Activated T-cell treated with anti-CD3 and anti-CD28 coated beads, Interleukin-2, amount 50 U/mL, for 48 hours (primary cell): ENCODE measurements around the gene GFOD2.
"Not testable (repeated sequence)": the region's sequence is repeated elsewhere in the genome, so short reads cannot be mapped to it uniquely, and the experiment has no call there.

Source experiments
- DNase-seq, 2 experiments: peaks; one replicate each; pipeline ENCODE4 v3.0.0-alpha.2; 2020

The GFOD2 gene

DNA sequence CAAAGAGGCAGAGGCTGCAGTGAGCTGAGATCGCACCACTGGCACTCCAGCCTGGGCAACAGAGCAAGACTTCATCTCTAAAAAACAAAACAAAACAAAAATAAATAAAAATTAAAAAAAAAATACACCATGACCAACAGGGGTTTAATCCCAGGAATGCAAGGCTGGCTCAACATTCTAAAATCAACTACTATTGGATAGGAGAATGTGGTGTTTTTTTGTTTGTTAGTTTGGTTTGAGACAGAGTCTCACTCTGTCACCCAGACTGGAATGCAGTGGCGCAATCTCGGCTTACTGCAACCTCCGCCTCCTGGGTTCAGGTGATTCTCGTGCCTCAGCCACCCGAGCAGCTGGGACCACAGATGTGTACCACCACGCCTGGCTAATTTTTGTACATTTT lies 19.9 kb downstream of the GFOD2 start:
- no peak for DNase-seq

DNA sequence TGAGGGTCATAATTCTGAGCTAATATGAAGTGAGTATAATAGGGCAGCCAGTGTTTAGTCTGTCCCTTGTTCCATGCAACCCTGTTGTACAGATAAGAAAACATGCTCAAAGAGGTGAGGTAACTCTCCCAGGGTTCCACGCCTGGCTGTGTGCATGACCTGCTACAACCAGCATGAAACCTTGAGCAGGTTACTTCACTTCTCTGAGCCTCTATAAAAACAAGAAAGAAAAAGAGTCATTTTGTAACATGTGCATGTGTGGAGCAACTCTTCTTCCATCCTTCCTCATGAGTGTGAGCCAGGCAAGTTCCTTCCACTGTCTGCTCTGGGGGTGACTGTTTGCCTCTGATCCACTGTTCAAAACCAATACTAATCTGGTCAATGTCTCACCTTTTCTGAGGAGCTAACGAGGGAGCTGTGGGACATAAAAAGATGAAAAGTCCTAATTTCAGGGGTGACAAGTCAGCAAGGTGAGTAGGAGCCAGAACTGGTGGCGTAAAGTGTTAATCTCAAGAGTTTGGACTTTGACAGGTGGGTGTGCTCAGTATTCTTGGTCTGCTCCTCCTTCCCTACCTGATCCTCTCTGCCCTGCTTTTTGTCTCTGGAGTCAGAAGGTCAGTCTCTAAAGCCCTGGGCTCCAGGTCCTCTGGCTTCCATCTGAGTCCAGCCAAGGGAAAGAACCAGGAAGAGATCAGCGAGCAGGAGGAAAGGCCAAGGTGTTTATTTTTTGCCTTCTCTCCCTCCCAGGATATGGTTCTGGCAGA lies 21.5 kb downstream of the GFOD2 start:
- DNase-seq: no peak

DNA sequence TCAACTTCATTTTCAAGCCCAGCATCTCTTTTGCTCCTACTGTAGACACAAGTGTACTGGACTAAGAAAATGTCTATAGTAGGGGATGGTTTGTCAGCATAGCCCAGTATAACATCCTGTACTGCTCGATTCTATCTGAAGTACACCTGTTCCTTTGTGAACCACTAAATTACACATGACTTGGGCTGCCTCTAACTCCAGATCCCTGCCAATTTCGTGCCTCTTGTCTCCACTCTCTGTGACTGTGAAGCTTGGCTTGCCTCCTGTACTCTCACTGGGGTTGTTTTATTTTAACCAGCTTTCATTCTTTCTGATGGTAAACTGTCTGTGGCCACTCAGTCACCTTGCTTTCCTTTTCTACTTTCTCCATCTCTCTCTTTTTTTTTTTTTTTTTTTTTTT lies 24.5 kb downstream of the GFOD2 start:
- no peak for DNase-seq

DNA sequence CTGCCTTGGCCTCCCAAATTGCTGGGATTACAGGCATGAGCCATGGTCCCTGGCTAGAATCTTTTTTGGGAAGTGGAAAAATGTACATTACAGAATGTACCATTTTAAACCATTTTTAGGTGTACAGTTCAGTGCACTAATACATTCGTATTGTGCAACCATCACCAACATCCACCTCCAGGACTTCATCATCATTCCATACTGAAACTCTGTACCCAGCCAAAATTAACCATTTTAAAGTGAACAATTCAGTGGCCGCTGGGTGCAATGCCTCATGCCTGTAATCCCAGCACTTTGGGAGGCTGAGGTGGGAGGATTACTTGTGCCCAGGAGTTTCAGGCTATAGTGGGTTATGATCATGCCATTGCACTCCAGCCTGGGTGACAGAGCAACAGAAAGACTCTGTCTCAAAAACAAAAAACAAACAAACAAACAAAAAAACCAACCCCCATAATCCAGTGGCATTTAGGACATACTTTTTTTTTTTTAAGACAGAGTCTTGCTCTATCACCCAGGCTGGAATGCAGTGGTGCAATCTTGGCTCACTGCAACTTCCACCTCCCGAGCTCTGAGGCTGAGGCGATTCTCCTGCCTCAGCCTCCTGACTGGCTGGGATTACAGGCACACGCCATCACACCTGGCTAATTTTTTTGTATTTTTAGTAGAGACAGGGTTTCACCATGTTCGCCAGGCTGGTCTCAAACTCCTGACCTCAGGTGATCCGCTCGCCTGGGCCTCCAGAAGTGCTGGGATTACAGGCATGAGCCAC lies 25.4 kb downstream of the GFOD2 start:
- DNase-seq: not testable (repeated sequence)

DNA sequence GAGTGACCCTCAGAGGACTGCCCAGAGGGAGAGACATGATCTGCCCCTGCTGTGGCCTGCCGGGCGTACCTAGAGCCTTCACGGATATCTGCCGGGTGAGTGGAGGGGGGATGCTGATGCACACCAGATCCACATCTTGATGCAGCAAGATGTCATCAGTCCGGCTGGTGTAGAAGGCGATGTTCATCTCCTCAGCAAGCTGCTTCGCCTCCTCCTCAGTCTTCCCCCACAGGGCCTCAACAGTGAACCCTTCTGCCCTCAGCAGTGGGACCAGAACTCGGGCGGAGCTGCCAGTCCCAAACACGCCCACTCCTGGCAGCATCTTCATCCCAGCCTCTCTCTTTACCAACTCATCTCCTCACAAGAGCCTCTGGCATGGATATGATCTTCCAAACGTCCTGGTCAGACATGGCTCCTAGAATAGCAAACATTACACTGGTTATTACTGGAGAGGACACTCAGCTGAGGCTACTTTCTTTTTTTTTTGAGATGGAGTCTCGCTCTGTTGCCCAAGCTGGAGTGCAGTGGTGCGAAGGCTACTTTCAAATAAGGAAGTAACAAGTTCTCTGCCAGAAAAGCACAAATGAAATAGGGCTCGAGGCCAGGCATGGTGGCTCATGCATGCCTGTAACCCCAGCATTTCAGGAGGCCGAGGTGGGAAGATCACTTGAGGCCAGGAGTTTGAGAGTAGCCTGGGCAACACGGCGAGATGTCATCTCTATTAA lies 33.6 kb downstream of the GFOD2 start:
- DNase-seq: no peak

DNA sequence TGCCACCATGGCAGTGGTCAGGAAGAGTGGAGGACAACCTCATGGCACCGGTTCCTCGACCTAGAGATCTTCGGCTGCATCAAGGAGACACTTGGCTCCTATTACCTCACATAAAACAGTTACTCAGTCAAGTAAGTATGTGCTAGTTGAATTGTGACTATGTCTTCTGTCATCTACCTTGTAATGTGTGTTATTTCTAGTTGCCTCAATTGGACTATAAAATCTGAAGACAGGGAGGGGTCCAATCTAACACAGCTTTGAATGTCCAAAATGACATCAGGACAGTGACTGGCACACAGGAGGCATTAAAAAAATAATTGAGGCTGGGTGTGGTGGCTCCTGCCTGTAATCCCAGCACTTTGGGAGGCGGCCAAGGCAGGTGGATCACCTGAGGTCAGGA lies 35.3 kb downstream of the GFOD2 start:
- no peak for DNase-seq

DNA sequence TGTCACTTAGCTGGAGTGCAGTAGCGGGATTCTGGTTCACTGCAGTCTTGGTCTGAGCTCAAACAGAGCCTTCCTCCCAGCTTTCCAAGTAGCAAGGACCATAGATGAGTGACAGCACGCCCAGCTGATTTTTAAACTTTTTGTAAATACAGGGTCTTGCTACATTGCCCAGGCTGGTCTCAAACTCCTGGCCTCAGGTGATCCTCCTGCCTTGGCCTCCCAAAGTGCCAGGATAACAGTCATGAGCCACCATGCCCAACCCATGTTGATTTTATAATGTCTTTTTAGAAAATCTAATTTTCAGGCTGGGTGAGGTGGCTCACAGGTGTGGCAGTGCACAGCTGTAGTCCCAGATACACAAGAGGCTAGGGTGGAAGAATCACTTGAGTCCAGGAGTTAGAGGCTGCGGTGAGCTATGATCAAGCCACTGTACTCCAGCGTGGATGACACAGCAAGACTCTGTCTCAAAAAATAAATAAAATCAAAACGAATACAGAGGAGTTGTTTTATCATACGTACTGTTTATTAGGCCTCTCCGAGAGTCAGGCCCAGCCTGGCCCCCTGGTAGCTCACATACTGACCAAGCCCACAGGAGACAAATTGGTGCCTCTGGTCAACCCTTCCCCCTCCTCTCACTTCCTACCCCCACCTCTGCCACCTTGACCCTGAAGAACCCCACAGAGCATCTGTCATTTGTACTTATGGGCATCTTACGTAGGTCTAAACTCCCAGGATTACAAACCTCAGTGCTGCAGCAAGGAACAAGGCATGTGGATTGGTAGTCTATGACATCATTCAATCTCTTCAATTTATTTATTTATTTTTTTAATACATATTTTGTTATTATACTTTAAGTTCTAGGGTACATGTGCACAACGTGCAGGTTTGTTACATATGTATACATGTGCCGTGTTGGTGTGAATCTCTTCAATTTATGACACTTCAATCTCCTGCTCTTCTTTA lies 38.9 kb downstream of the GFOD2 start:
- DNase-seq: no peak

DNA sequence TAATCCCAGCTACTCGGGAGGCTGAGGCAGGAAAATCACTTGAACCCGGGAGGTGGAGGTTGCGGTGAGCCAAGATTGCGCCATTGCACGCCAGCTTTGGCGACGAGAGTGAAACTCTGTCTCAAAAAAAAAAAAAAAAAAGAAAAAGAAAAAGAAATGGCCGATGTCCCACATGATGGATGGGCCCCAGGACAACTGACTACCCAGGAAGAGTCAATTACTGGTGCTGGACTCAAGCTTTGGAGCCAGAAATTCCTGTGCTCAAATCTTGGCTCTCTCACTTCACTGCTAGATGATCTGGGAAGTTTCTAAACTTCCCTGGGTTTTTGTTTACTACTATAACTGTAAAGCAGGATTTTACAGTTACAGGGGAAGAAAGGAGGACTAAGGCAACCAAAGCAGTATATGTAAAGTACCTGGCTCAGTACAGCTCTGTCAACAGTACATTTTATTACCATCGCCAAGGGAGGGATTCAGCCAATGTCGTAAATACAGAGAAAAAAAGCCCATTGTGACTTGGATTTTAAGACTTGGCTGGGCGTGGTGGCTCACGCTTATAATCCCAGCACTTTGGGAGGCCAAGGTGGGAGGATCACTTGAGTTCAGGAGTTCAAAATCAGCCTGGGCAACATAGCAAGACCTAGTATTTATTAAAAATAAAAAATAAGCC lies 40.6 kb downstream of the GFOD2 start:
- no peak for DNase-seq

DNA sequence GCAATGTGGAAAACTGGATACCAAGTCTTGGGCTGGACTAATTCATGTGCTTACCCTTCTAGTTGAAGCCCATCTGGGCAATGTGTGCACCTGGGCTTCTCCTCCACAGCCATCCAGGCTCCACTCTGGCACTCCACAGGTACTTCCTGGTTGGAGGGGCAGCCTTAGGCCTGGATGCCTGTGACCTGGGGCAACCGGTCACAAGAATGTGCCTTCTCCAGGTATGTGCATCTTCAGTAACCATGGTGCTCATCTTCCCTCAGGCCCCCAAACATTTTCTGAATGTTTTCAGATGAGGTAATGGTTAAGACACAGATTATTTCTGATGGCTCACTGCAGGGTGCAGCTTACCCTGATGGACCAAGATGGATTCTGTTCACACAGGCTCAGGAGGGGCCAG lies 41.4 kb downstream of the GFOD2 start:
- no peak for DNase-seq

DNA sequence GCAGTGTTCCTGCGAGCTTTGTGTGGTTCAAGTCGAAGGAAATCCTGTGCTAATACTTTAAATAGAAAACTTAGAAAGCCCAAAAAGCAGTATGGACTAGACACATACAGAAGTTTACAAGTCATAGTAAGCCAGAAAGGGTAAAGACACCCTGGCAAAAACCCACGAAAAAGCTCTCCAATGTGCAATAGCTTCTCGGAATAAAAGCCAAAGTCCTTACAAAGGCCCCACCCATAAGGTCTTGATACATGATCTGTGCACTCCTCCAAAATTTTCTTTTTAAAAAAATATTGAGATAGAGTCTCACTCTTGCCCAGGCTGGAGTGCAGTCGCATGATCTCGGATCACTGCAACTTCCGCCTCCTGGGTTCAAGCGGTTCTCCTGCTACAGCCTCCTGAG lies 42.2 kb downstream of the GFOD2 start:
- no peak for DNase-seq

DNA sequence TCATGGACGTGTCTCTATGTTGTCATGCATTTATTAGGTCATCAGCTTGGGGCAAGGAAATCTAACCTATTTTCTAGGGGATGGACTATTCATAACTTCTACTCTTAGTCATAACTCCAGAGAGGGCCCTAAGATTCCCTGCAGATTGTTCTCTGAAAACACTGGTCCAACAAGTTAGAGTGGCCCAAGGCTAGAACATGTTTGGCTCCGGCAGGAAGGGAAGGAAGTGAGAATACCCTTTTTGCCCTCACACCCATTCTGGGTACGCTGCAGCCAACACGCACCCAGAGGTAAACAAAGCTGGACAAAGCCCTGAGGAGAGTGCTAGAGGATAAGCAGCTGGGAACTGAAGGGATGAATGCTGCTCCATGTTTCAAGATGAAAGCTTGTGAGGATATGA lies 42.6 kb downstream of the GFOD2 start:
- DNase-seq: no peak

DNA sequence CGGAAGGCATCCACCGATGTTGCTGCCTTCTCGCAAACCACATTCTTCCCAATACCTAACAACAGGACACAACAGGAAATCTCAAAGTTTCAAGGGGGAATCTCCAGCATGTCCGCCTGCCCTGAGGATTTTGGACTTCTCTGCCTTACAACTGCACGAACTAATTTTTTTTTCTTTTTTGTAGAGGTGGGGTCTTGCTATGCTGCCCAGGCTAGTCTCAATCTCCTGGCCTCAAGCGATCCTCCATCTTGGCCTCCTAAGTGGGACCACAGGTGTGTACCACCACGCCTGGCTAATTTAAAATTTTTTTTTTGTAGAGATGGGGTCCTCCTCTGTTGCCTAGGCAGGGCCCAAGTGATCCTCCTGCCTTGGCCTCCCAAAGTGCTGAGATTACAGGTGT lies 43.1 kb downstream of the GFOD2 start:
- no peak for DNase-seq

DNA sequence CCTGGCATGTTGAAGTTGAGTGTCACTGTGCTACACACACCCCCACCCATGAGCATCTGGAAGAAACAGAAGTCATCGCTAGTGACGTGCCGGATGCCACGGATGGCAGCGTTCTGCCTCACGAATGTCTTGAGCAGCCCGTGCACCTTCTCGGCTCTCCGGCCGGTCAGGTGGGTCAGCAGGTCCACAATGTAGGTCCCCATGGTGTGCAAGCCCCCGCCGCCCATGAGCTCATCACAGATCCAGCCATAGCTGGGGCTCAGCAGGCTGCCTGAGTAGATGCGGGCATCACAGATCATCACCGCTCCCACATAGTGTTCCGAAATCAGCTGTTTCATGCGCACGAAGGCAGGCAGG lies 43.6 kb downstream of the GFOD2 start:
- DNase-seq: no peak

DNA sequence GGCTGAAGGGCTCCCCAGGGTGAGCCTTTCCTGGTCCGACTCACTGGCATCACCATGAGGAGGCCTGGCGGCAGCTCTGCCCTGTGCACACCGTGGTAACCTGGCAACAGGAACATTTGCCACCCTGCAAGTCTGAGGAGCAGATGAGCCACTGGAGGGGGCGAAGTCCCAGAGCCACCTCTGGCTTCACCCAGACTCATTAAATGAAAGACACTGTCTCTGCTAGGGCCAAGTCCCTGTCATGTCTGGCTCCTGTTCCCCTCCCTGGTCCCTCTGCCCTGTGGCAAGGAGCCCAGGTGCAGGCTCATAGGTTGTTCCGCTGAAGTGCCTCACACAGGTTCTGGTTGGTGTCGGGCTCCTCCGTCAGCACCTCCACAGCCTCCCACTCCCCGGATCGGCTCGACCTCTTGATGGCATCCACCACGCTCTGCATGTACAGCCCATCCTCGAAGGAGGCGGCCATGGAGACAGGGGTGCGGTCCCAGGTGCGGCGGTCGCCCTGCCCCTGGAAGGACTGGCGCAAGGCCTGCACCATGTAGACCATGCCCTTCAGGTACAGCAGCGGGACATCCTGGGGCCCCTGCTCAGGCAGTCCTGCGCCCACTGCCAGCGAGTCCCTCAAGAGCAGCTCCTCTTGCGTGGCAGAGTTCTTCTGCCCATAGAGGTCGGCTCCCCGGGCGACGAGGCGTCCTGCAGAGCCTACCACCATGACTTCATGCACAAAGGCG lies 44.1 kb downstream of the GFOD2 start:
- DNase-seq: no peak

DNA sequence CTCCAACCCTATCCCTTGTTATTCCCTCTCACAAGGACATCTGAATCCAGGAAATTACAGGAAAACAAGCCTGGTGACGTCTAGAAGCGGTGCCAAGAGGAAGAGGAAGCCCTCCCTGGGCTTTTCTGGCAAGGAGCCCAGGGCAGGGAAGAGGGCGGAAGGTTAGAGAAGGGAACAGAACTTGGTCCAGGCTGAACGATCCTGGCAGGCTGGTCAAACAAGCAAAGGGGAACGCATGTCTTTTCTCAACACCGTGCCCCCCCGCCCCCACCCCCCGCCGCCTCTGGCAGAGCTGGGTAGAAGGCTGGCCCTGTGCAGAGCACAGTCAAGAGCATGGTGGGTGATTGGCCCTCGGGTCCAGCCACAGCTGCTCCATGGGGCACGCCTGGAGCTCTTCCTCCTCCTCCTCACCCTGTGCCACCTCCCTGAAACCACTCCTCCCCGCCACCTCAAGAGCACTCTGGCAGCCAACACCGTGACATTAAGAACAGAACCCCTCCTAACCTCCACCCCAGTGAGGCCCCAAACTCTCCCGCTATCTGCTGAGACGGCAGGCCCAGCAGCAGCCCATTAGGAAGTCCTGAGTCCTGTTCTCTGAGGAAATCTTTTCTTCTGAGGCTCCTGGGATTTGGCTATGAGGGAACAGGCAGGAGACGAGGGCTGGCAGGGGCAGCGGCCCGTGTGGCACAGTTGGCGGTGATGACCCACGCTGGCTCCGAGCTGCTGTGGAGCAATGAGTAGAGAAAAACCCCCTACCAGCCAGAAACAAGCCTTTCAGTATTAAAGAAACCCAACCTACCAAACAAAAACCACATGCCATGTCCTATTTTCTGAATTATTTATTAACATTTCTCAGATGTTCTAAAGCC lies 45.2 kb downstream of the GFOD2 start:
- no peak for DNase-seq

DNA sequence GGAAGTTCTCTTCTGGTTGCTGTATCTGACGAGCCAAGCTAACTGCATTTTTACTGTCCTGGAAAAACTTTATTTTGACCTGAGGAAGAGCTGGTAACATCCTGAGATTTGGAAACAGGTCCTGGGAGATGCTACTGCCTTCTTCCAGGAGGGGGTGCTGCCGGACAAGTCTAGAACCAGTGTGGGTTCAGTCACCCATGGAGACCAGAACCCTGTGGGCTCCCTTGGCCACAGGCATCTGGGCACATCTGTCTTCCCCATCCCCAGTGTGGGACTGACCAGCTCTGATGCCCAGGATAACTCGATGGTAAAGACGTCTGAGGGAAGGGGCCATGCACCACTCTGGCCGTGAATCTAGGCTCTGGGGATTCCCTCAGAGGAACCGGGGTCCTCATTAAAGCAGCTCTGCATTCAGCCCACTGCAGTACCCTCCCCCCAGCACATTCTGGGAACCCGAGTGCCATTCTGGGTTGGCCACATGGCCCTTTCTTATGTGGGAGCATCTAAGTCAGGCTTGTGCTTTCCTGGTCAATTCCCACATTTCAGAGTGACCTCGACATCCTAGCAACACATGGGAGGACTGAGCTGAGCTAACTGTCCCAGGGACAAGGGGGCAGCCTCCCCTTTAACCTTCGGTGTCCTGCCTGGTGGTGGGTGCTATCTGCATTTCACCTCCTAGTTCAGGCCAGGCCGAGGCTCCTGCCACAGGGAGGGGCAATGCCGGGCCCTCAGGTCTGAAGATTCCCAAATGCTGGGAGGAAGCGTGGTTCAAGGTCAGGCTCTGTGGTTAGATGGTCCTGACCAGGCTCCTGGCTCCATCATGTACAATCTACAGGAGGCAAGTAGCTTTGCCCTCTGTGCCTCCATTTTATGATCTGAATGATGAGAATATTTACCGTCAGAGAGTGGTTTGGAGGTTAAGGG lies 46.1 kb downstream of the GFOD2 start:
- peak; percentile 71 to 72 for DNase-seq

DNA sequence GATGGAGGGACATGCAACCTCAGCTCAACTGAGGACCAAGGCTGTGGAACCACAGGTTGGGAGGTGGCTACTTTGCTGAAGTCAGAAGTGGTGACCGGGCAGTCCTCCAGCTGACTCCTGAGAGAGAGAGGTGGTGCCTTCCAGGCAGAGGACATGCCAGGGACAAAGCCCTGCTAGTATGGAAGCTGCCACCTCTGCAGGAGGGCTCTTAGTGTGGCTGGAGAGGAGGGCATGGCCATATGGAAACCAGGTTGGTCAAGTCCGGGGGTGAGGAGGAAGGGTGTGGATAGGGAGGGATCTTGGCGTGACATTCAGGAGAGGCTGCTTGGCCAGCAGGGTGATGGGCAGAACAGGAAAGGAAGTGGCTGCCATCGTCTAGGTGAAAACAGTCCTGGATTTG lies 46.8 kb downstream of the GFOD2 start:
- DNase-seq: no peak

DNA sequence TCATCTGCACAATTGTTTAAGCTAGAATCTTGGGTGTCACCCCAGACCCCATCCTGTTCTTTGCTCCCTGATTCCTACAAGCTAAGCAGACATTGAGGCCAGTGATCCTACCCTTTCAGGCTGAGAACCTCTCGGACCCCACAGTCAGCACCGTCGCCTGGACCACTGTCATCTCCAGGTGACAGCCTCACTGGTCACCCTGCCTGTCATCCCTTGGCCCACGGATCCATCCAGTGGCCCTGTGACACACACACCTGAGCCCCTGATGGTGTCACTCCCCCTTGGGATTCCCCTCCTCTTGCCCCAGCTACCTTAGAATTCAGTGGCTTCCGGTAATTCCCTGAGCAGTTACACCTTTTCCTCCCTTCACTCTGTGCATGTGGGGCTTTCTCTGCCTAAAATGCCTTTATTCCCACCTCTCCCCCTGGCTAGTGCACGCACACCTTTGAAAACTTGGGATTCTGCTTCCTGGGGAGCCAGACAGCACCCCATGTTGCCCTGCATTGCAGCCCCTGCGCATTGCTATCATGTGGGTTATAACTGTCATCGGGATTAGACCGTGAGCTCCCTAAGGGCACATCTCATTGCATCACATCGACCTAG lies 49.5 kb downstream of the GFOD2 start:
- DNase-seq: no peak
